SU-DHL-6 (cell line): ENCODE measurements around the gene MTG2.

ENCODE experiments used
- CTCF ChIP-seq: fragments of 200-600 bp; sonication (generic); IDR thresholded peaks from one replicate; pipeline ENCODE4 v1.5.1; 2017; ENCODE audit warnings: antibody characterized with exemption, mild to moderate bottlenecking, low read length, moderate library complexity; ENCODE audit not compliant: insufficient read depth, poor library complexity, severe bottlenecking
- EZH2phosphoT487 ChIP-seq: fragments of 200-600 bp; sonication (generic), shearing (Covaris generic); conservative IDR thresholded peaks from 2 replicates; pipeline ENCODE4 v1.6.1; 2018; ENCODE audit warnings: mild to moderate bottlenecking, antibody characterized with exemption, low read length, moderate library complexity, mixed read lengths

DNA sequence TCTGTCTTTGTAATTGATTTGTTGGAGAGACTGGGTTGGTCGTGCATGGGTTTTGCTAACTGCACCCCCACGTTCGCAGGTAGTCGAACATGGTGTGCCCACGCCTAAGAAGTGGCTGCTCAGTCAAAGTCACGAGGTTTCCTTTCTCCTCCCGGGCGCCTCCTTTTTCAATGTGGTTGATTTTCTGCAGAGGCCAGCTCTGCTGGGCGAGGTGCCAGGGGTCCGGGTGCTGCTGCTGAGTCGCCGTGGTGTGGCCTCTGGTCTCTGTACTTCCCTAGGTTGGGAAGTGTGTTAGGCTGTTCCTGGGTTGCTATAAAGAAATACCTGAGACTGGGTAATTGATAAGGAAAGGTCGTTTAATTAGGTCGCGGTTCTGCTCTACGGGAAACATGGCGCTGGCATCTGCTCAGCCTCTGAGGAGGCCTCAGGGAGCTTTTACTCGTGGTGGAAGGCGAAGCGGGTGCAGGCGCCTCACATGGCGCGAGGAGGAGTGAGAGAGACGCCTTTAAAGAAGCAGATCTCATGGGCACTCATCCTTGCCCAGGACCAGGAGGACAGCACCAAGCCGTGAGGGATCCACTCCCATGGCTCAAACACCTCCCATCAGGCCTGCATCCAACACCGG lies 69.6 kb downstream of the MTG2 start:
- no peak for TF ChIP-seq CTCF
- TF ChIP-seq EZH2phosphoT487 = no peak
